22Rv1 (cell line): ENCODE measurements around the gene DDX19B.

Experiments used
- H3K27ac ChIP-seq: fragments of 450-650 bp; 2 replicates; pipeline ENCODE4 v1.5.1; 2017
- CTCF ChIP-seq: fragments of 450-650 bp; IDR thresholded peaks from 2 replicates; pipeline ENCODE4 v1.5.1; 2017; ENCODE audit warnings: mild to moderate bottlenecking
- ZFX ChIP-seq: fragments of 450-650 bp; IDR thresholded peaks from 2 replicates; pipeline ENCODE4 v1.6.1; 2017; ENCODE audit warnings: antibody characterized with exemption, borderline replicate concordance

DDX19B gene

GRCh38 chr16:70374213-70374612, 75.2 kb downstream of the DDX19B start:
- TF ChIP-seq CTCF (no peak), ZFX (no peak)
- H3K27ac ChIP-seq = peak overlapping the region; percentile 36

- peak overlapping the region; percentile 36 for H3K27ac ChIP-seq
- no peak for TF ChIP-seq CTCF
- TF ChIP-seq ZFX = no peak
Observed at GRCh38 chr16:70375636-70376611, 76.9 kb downstream of the DDX19B start.

GRCh38 chr16:70377782-70378181, 78.8 kb downstream of the DDX19B start:
- H3K27ac ChIP-seq = peak overlapping the region; percentile 28; the same call in 1 of the 2 replicates
- TF ChIP-seq ZFX (no peak), CTCF (no peak)

- no peak for TF ChIP-seq ZFX
- no peak for TF ChIP-seq CTCF
- peak overlapping the region; percentile 90; the same call in 1 of the 2 replicates for H3K27ac ChIP-seq
Observed at GRCh38 chr16:70378869-70379493, 80.0 kb downstream of the DDX19B start.

- H3K27ac ChIP-seq = peak overlapping the region; percentile 90
- TF ChIP-seq CTCF = no peak
- no peak for TF ChIP-seq ZFX
Observed at GRCh38 chr16:70380248-70380918, 81.4 kb downstream of the DDX19B start.

GRCh38 chr16:70380919-70381603, 82.1 kb downstream of the DDX19B start:
- H3K27ac ChIP-seq = peak overlapping the region; percentile 90

More at GRCh38 chr16:70380919-70381603, 82.1 kb downstream of the DDX19B start:
- TF ChIP-seq CTCF (peak; percentile 18), ZFX (no peak)
